ENCODE data around the gene NYNRIN.

The NYNRIN gene

GRCh38 chr14:24461336-24461735 lies 62.5 kb downstream of the NYNRIN start:
- Histone ChIP-seq H3K4me1 (ENCODE audit: control insufficient read depth, low read depth, low read length) (no peaks in the 10 kb centered on the region), H3K36me3 (ENCODE audit: control insufficient read depth, low read depth, low read length) (no peaks in the 10 kb centered on the region), H3K27ac (ENCODE audit: low read length) (no peak overlapping the region), H3K4me3 (ENCODE audit: low read length) (no peak overlapping the region), H3K9ac (ENCODE audit: low read length) (no peak overlapping the region), H3K27me3 (ENCODE audit: control insufficient read depth, insufficient read depth, low read length) (no peaks in the 10 kb centered on the region), H3K9me3 (ENCODE audit: control insufficient read depth, low read depth, low read length) (no peaks in the 10 kb centered on the region)

- H3K27ac ChIP-seq (ENCODE audit: low read length) = no peak overlapping the region
- no peaks in the 10 kb centered on the region for H3K4me1 ChIP-seq (ENCODE audit: control insufficient read depth, low read depth, low read length)
- H3K4me3 ChIP-seq (ENCODE audit: low read length) = no peak overlapping the region
- no peaks in the 10 kb centered on the region for H3K9me3 ChIP-seq (ENCODE audit: control insufficient read depth, low read depth, low read length)
- no peaks in the 10 kb centered on the region for H3K27me3 ChIP-seq (ENCODE audit: control insufficient read depth, insufficient read depth, low read length)
- H3K9ac ChIP-seq (ENCODE audit: low read length) = no peak overlapping the region
- no peaks in the 10 kb centered on the region for H3K36me3 ChIP-seq (ENCODE audit: control insufficient read depth, low read depth, low read length)
Observed at GRCh38 chr14:24463017-24463883, 64.4 kb downstream of the NYNRIN start.

- Histone ChIP-seq H3K36me3 (ENCODE audit: control insufficient read depth, low read depth, low read length) (no peaks in the 10 kb centered on the region), H3K27ac (ENCODE audit: low read length) (no peak overlapping the region), H3K4me1 (ENCODE audit: control insufficient read depth, low read depth, low read length) (no peaks in the 10 kb centered on the region), H3K9me3 (ENCODE audit: control insufficient read depth, low read depth, low read length) (no peaks in the 10 kb centered on the region), H3K9ac (ENCODE audit: low read length) (no peak overlapping the region), H3K4me3 (ENCODE audit: low read length) (no peak overlapping the region), H3K27me3 (ENCODE audit: control insufficient read depth, insufficient read depth, low read length) (no peaks in the 10 kb centered on the region)
Observed at GRCh38 chr14:24463884-24464785, 65.3 kb downstream of the NYNRIN start.

- no peaks in the 10 kb centered on the region for H3K36me3 ChIP-seq (ENCODE audit: control insufficient read depth, low read depth, low read length)
- no peaks in the 10 kb centered on the region for H3K9me3 ChIP-seq (ENCODE audit: control insufficient read depth, low read depth, low read length)
- no peak overlapping the region for H3K27ac ChIP-seq (ENCODE audit: low read length)
- H3K9ac ChIP-seq (ENCODE audit: low read length) = no peak overlapping the region
- no peaks in the 10 kb centered on the region for H3K27me3 ChIP-seq (ENCODE audit: control insufficient read depth, insufficient read depth, low read length)
- H3K4me1 ChIP-seq (ENCODE audit: control insufficient read depth, low read depth, low read length) = no peaks in the 10 kb centered on the region
- H3K4me3 ChIP-seq (ENCODE audit: low read length) = no peak overlapping the region
Observed at GRCh38 chr14:24465368-24465767, 66.6 kb downstream of the NYNRIN start.

GRCh38 chr14:24465805-24466204 lies 67.0 kb downstream of the NYNRIN start:
- H3K27ac ChIP-seq (ENCODE audit: low read length) = no peak overlapping the region
- no peak overlapping the region for H3K9ac ChIP-seq (ENCODE audit: low read length)
- H3K4me1 ChIP-seq (ENCODE audit: control insufficient read depth, low read depth, low read length) = no peaks in the 10 kb centered on the region
- no peaks in the 10 kb centered on the region for H3K27me3 ChIP-seq (ENCODE audit: control insufficient read depth, insufficient read depth, low read length)
- no peak overlapping the region for H3K4me3 ChIP-seq (ENCODE audit: low read length)
- H3K9me3 ChIP-seq (ENCODE audit: control insufficient read depth, low read depth, low read length) = no peaks in the 10 kb centered on the region
- H3K36me3 ChIP-seq (ENCODE audit: control insufficient read depth, low read depth, low read length) = no peaks in the 10 kb centered on the region
